ENCODE results near the gene NKX1-1. TPM values are rescaled to one million over a fixed set of nuclear protein-coding genes. Genes with fewer than 3 reads are reported as not detected.

NKX1-1 gene
- polyA plus RNA-seq, 1 donor from 2014 or later = not detected

GRCh38 chr4:1356181-1356998, 49.9 kb downstream of the NKX1-1 start:
- Histone ChIP-seq H3K4me3 (ENCODE audit: low read length) (no peak overlapping the region), H3K36me3 (ENCODE audit: insufficient read depth, low read length) (no peaks in the 10 kb centered on the region), H2AFZ (ENCODE audit: low read depth, low read length) (no peak overlapping the region), H3K79me2 (replicated peaks; ENCODE audit: insufficient read depth, low read length) (no peaks in the 10 kb centered on the region), H4K20me1 (ENCODE audit: insufficient read depth) (no peaks in the 10 kb centered on the region), H3K4me2 (ENCODE audit: low read length) (no peak overlapping the region), H3K9me3 (ENCODE audit: low read length) (no peaks in the 10 kb centered on the region), H3K9ac (ENCODE audit: low read length) (no peak overlapping the region), H3K27ac (ENCODE audit: low read length) (no peak overlapping the region), H3F3A (ENCODE audit: insufficient read depth, low read length, poor library complexity, severe bottlenecking) (no peaks in the 10 kb centered on the region), H3K9me2 (ENCODE audit: insufficient read depth, low read length) (no peaks in the 10 kb centered on the region), H3K27me3 (ENCODE audit: insufficient read depth, low read depth, low read length) (no peaks in the 10 kb centered on the region)
- TF ChIP-seq REST (IDR thresholded peaks at IDR 0.05; ENCODE audit: borderline replicate concordance) = no peak
- TF ChIP-seq EP300 (conservative IDR thresholded peaks at IDR 0.05; ENCODE audit: poor library complexity, severe bottlenecking) = no peak
- TF ChIP-seq MXI1 (conservative IDR thresholded peaks at IDR 0.05; ENCODE audit: poor library complexity, severe bottlenecking) = peak; percentile 29
- TF ChIP-seq SMC3 (conservative IDR thresholded peaks at IDR 0.05; ENCODE audit: poor library complexity) = peak; percentile 95
- no peak for TF ChIP-seq EZH2 (IDR thresholded peaks at IDR 0.05; ENCODE audit: borderline replicate concordance, insufficient read depth, low read length, poor library complexity, severe bottlenecking)
- TF ChIP-seq, protein P1, sequence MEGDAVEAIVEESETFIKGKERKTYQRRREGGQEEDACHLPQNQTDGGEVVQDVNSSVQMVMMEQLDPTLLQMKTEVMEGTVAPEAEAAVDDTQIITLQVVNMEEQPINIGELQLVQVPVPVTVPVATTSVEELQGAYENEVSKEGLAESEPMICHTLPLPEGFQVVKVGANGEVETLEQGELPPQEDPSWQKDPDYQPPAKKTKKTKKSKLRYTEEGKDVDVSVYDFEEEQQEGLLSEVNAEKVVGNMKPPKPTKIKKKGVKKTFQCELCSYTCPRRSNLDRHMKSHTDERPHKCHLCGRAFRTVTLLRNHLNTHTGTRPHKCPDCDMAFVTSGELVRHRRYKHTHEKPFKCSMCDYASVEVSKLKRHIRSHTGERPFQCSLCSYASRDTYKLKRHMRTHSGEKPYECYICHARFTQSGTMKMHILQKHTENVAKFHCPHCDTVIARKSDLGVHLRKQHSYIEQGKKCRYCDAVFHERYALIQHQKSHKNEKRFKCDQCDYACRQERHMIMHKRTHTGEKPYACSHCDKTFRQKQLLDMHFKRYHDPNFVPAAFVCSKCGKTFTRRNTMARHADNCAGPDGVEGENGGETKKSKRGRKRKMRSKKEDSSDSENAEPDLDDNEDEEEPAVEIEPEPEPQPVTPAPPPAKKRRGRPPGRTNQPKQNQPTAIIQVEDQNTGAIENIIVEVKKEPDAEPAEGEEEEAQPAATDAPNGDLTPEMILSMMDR (IDR thresholded peaks at IDR 0.05; ENCODE audit: poor library complexity, severe bottlenecking) = peak; percentile 88
- TF ChIP-seq RAD21 (conservative IDR thresholded peaks at IDR 0.05) = peak; percentile 88

- Histone ChIP-seq H4K20me1 (ENCODE audit: insufficient read depth) (no peaks in the 10 kb centered on the region), H3K9me3 (ENCODE audit: low read length) (no peaks in the 10 kb centered on the region), H3K4me3 (ENCODE audit: low read length) (no peak overlapping the region), H3F3A (ENCODE audit: insufficient read depth, low read length, poor library complexity, severe bottlenecking) (no peaks in the 10 kb centered on the region), H3K79me2 (replicated peaks; ENCODE audit: insufficient read depth, low read length) (no peaks in the 10 kb centered on the region), H3K36me3 (ENCODE audit: insufficient read depth, low read length) (no peaks in the 10 kb centered on the region), H3K27ac (ENCODE audit: low read length) (no peak overlapping the region), H3K9me2 (ENCODE audit: insufficient read depth, low read length) (no peaks in the 10 kb centered on the region), H3K9ac (ENCODE audit: low read length) (no peak overlapping the region), H3K27me3 (ENCODE audit: insufficient read depth, low read depth, low read length) (no peaks in the 10 kb centered on the region), H2AFZ (ENCODE audit: low read depth, low read length) (no peak overlapping the region), H3K4me2 (ENCODE audit: low read length) (no peak overlapping the region)
- TF ChIP-seq REST (IDR thresholded peaks at IDR 0.05; ENCODE audit: borderline replicate concordance) = no peak
- TF ChIP-seq EP300 (conservative IDR thresholded peaks at IDR 0.05; ENCODE audit: poor library complexity, severe bottlenecking) = no peak
- TF ChIP-seq MXI1 (conservative IDR thresholded peaks at IDR 0.05; ENCODE audit: poor library complexity, severe bottlenecking) = no peak
- no peak for TF ChIP-seq POLR2AphosphoS5 (IDR thresholded peaks at IDR 0.05)
- TF ChIP-seq TAF1 (IDR thresholded peaks at IDR 0.05; ENCODE audit: low read depth) = no peak
- no peak for TF ChIP-seq RAD21 (conservative IDR thresholded peaks at IDR 0.05)
- TF ChIP-seq EZH2 (IDR thresholded peaks at IDR 0.05; ENCODE audit: borderline replicate concordance, insufficient read depth, low read length, poor library complexity, severe bottlenecking) = no peak
- TF ChIP-seq, protein P1 (IDR thresholded peaks at IDR 0.05; ENCODE audit: poor library complexity, severe bottlenecking) = no peak
- TF ChIP-seq SMC3 (conservative IDR thresholded peaks at IDR 0.05; ENCODE audit: poor library complexity) = no peak
These were observed 50.9 kb downstream of the NKX1-1 start for GRCh38 chr4:1355378-1355777.

All from neural cell (in vitro differentiated cells).